Activated T-cell treated with anti-CD3 and anti-CD28 coated beads for 24 hours (primary cell): Measurements from ENCODE around the gene SCGB1C1.
A peak's percentile ranks its signal among the peaks of the same experiment; 100 is the strongest.
"Not testable (repeated sequence)": the region's sequence is repeated elsewhere in the genome, so short reads cannot be mapped to it uniquely, and the experiment has no call there.

Experiments used
- DNase-seq: peaks from one replicate; pipeline ENCODE4 v3.0.0-alpha.2; 2020; ENCODE audit warnings: low read depth

SCGB1C1 gene

GRCh38 chr11:218815-219593 lies 26.1 kb downstream of the SCGB1C1 start:
- DNase-seq, result no peak

GRCh38 chr11:220641-221215 lies 27.9 kb downstream of the SCGB1C1 start:
- DNase-seq, result not testable (repeated sequence)

- no peak for DNase-seq
Measured at GRCh38 chr11:221539-221938, 28.7 kb downstream of the SCGB1C1 start.

- no peak for DNase-seq
Measured at GRCh38 chr11:221998-222789, 29.3 kb downstream of the SCGB1C1 start.

GRCh38 chr11:223026-223789 lies 30.3 kb downstream of the SCGB1C1 start:
- DNase-seq, result no peak

GRCh38 chr11:223884-224283 lies 31.0 kb downstream of the SCGB1C1 start:
- no peak for DNase-seq

GRCh38 chr11:224424-224823 lies 31.5 kb downstream of the SCGB1C1 start:
- DNase-seq, result no peak

GRCh38 chr11:225734-226453 lies 33.0 kb downstream of the SCGB1C1 start:
- no peak for DNase-seq

- no peak for DNase-seq
Measured at GRCh38 chr11:227824-228379, 35.0 kb downstream of the SCGB1C1 start.

GRCh38 chr11:230431-230830 lies 37.6 kb downstream of the SCGB1C1 start:
- no peak for DNase-seq

- no peak for DNase-seq
Measured at GRCh38 chr11:232783-233565, 40.1 kb downstream of the SCGB1C1 start.

- no peak for DNase-seq
Measured at GRCh38 chr11:235180-235579, 42.3 kb downstream of the SCGB1C1 start.

- DNase-seq, result peak; percentile 69
Measured at GRCh38 chr11:235609-235996, 42.7 kb downstream of the SCGB1C1 start.

GRCh38 chr11:235997-236773 lies 43.3 kb downstream of the SCGB1C1 start, which contains the start of gene SIRT3:
SIRT3 (minus strand) TSS chr11:236342; CDS start chr11:236328, 14 bp downstream.
- peak; percentile 71 for DNase-seq

GRCh38 chr11:236774-237767 lies 44.2 kb downstream of the SCGB1C1 start, which contains the start of gene PSMD13:
PSMD13 (plus strand) TSS chr11:236976; CDS start chr11:237050, 74 bp downstream.
- DNase-seq, result peak; percentile 83

- not testable (repeated sequence) for DNase-seq
Measured at GRCh38 chr11:238346-238745, 45.5 kb downstream of the SCGB1C1 start.

- no peak for DNase-seq
Measured at GRCh38 chr11:240315-240714, 47.4 kb downstream of the SCGB1C1 start.

GRCh38 chr11:241634-242033 lies 48.8 kb downstream of the SCGB1C1 start:
- no peak for DNase-seq
